Measurements from ENCODE around the gene TPGS2.
"Not testable (repeated sequence)": the region's sequence is repeated elsewhere in the genome, so short reads cannot be mapped to it uniquely, and the experiment has no call there.

Gene TPGS2

GRCh38 chr18:36828630-36829361 is at the start of gene TPGS2, which contains the start of gene KIAA1328:
TSS of gene TPGS2 (minus strand) at chr18:36829002. CDS start at chr18:36828767, 235 bp downstream.
TSS of gene KIAA1328 (plus strand) at chr18:36829127. CDS start at chr18:36829139, 12 bp downstream.
- peak; percentile 91 for DNase-seq (ENCODE audit: low spot score)

GRCh38 chr18:36873826-36874225 is 45.0 kb upstream of the TPGS2 start:
- DNase-seq (ENCODE audit: low spot score) = not testable (repeated sequence)

- no peak for DNase-seq (ENCODE audit: low spot score)
Observed at GRCh38 chr18:36872329-36872728, 43.5 kb upstream of the TPGS2 start.

- no peak for DNase-seq (ENCODE audit: low spot score)
Observed at GRCh38 chr18:36871801-36872200, 43.0 kb upstream of the TPGS2 start.

- no peak for DNase-seq (ENCODE audit: low spot score)
Observed at GRCh38 chr18:36867056-36867455, 38.3 kb upstream of the TPGS2 start.

- DNase-seq (ENCODE audit: low spot score) = no peak
Observed at GRCh38 chr18:36862182-36862581, 33.4 kb upstream of the TPGS2 start.

GRCh38 chr18:36856815-36857214 is 28.0 kb upstream of the TPGS2 start:
- DNase-seq (ENCODE audit: low spot score) = no peak

GRCh38 chr18:36851202-36851590 is 22.4 kb upstream of the TPGS2 start:
- no peak for DNase-seq (ENCODE audit: low spot score)

GRCh38 chr18:36850527-36851201 is 21.9 kb upstream of the TPGS2 start:
- DNase-seq (ENCODE audit: low spot score) = no peak

GRCh38 chr18:36849288-36850006 is 20.6 kb upstream of the TPGS2 start:
- no peak for DNase-seq (ENCODE audit: low spot score)

- no peak for DNase-seq (ENCODE audit: low spot score)
Observed at GRCh38 chr18:36848609-36849008, 19.8 kb upstream of the TPGS2 start.

- no peak for DNase-seq (ENCODE audit: low spot score)
Observed at GRCh38 chr18:36843784-36844183, 15.0 kb upstream of the TPGS2 start.

GRCh38 chr18:36843199-36843598 is 14.4 kb upstream of the TPGS2 start:
- no peak for DNase-seq (ENCODE audit: low spot score)

- DNase-seq (ENCODE audit: low spot score) = no peak
Observed at GRCh38 chr18:36839835-36840234, 11.0 kb upstream of the TPGS2 start.

- DNase-seq (ENCODE audit: low spot score) = no peak
Observed at GRCh38 chr18:36835927-36836326, 7.1 kb upstream of the TPGS2 start.

- no peak for DNase-seq (ENCODE audit: low spot score)
Observed at GRCh38 chr18:36833120-36833519, 4.3 kb upstream of the TPGS2 start.

GRCh38 chr18:36831139-36831538 is 2.3 kb upstream of the TPGS2 start:
- no peak for DNase-seq (ENCODE audit: low spot score)

GRCh38 chr18:36830158-36830495 is 1.3 kb upstream of the TPGS2 start:
- DNase-seq (ENCODE audit: low spot score) = no peak

- no peak for DNase-seq (ENCODE audit: low spot score)
Observed at GRCh38 chr18:36829362-36830157, 758 bp upstream of the TPGS2 start.

- peak; percentile 73 for DNase-seq (ENCODE audit: low spot score)
Observed at GRCh38 chr18:36828157-36828629, 609 bp downstream of the TPGS2 start.

- no peak for DNase-seq (ENCODE audit: low spot score)
Observed at GRCh38 chr18:36826556-36826955, 2.2 kb downstream of the TPGS2 start.

- no peak for DNase-seq (ENCODE audit: low spot score)
Observed at GRCh38 chr18:36825526-36825925, 3.3 kb downstream of the TPGS2 start.

Data from left forelimb (tissue), 1 donor.